ENCODE measurements around the gene SEC23B.

GRCh38 chr20:18578581-18578980 is 70.8 kb downstream of the SEC23B start:
- TF ChIP-seq CTCF (IDR thresholded peaks at IDR 0.05) (no peak), POLR2A (IDR thresholded peaks at IDR 0.05; ENCODE audit: low read depth) (no peak), POLR2AphosphoS5 (IDR thresholded peaks at IDR 0.05) (no peak)

Measured in esophagus muscularis mucosa (tissue), 3 donors.